ENCODE results near the gene NADSYN1.
A peak's percentile ranks its signal among the peaks of the same experiment; 100 is the strongest.
"Not testable (repeated sequence)": the region's sequence is repeated elsewhere in the genome, so short reads cannot be mapped to it uniquely, and the experiment has no call there.

Gene NADSYN1

GRCh38 chr11:71527576-71528210, 74.7 kb downstream of the NADSYN1 start:
- no peak for DNase-seq

GRCh38 chr11:71530602-71531001, 77.6 kb downstream of the NADSYN1 start:
- DNase-seq: no peak

- DNase-seq: no peak
Measured at GRCh38 chr11:71532036-71532610, 79.1 kb downstream of the NADSYN1 start.

GRCh38 chr11:71534711-71535608, 82.0 kb downstream of the NADSYN1 start:
- peak; percentile 57 for DNase-seq

GRCh38 chr11:71535825-71536224, 82.8 kb downstream of the NADSYN1 start:
- DNase-seq: no peak

- no peak for DNase-seq
Measured at GRCh38 chr11:71537537-71537936, 84.5 kb downstream of the NADSYN1 start.

- not testable (repeated sequence) for DNase-seq
Measured at GRCh38 chr11:71537977-71538665, 85.1 kb downstream of the NADSYN1 start, which contains the start of gene KRTAP5-8. Gene KRTAP5-8 (plus strand): TSS chr11:71538025. CDS start chr11:71538056, 31 bp downstream.

- no peak for DNase-seq
Measured at GRCh38 chr11:71538666-71538990, 85.6 kb downstream of the NADSYN1 start.

- no peak for DNase-seq
Measured at GRCh38 chr11:71539017-71539416, 86.0 kb downstream of the NADSYN1 start.

GRCh38 chr11:71539971-71540370, 87.0 kb downstream of the NADSYN1 start:
- not testable (repeated sequence) for DNase-seq

- DNase-seq: not testable (repeated sequence)
Measured at GRCh38 chr11:71540521-71541304, 87.7 kb downstream of the NADSYN1 start.

- DNase-seq: no peak
Measured at GRCh38 chr11:71542382-71542781, 89.4 kb downstream of the NADSYN1 start.

GRCh38 chr11:71542879-71543777, 90.1 kb downstream of the NADSYN1 start:
- no peak for DNase-seq

GRCh38 chr11:71543866-71544265, 90.9 kb downstream of the NADSYN1 start:
- peak; percentile 48 for DNase-seq

- DNase-seq: no peak
Measured at GRCh38 chr11:71544525-71545214, 91.7 kb downstream of the NADSYN1 start.

GRCh38 chr11:71545405-71545966, 92.5 kb downstream of the NADSYN1 start:
- no peak for DNase-seq

- no peak for DNase-seq
Measured at GRCh38 chr11:71548120-71548519, 95.1 kb downstream of the NADSYN1 start, which contains the start of gene KRTAP5-9. Gene KRTAP5-9 (plus strand): TSS chr11:71548420. CDS start chr11:71548658, 238 bp downstream.

- DNase-seq: no peak
Measured at GRCh38 chr11:71548716-71549151, 95.7 kb downstream of the NADSYN1 start.
